IPS DF 4.7 (cell line): Measurements from ENCODE around the gene THSD7A.
"Not testable (repeated sequence)": the region's sequence is repeated elsewhere in the genome, so short reads cannot be mapped to it uniquely, and the experiment has no call there.

Experiments used
- DNase-seq: peaks from one replicate; pipeline ENCODE4 v3.0.0-alpha.2; 2013; ENCODE audit warnings: low spot score; ENCODE audit errors: extremely low read depth

THSD7A gene

GRCh38 chr7:11461946-11462345, 370.1 kb downstream of the THSD7A start:
- no peak for DNase-seq

GRCh38 chr7:11458736-11459483, 373.1 kb downstream of the THSD7A start:
- no peak for DNase-seq

GRCh38 chr7:11457419-11457818, 374.6 kb downstream of the THSD7A start:
- no peak for DNase-seq

GRCh38 chr7:11456574-11456973, 375.4 kb downstream of the THSD7A start:
- no peak for DNase-seq

- no peak for DNase-seq
Observed at GRCh38 chr7:11452476-11452875, 379.5 kb downstream of the THSD7A start.

- DNase-seq = no peak
Observed at GRCh38 chr7:11450281-11450680, 381.7 kb downstream of the THSD7A start.

GRCh38 chr7:11449316-11449715, 382.7 kb downstream of the THSD7A start:
- DNase-seq = no peak

GRCh38 chr7:11448323-11448722, 383.7 kb downstream of the THSD7A start:
- no peak for DNase-seq

- no peak for DNase-seq
Observed at GRCh38 chr7:11447106-11447505, 384.9 kb downstream of the THSD7A start.

GRCh38 chr7:11443934-11444333, 388.1 kb downstream of the THSD7A start:
- not testable (repeated sequence) for DNase-seq

GRCh38 chr7:11437994-11438393, 394.0 kb downstream of the THSD7A start:
- no peak for DNase-seq

GRCh38 chr7:11436773-11437524, 395.0 kb downstream of the THSD7A start:
- DNase-seq = peak; percentile 11

- no peak for DNase-seq
Observed at GRCh38 chr7:11436316-11436715, 395.7 kb downstream of the THSD7A start.

- DNase-seq = no peak
Observed at GRCh38 chr7:11434366-11434765, 397.6 kb downstream of the THSD7A start.

- DNase-seq = no peak
Observed at GRCh38 chr7:11430841-11431240, 401.2 kb downstream of the THSD7A start.

- DNase-seq = no peak
Observed at GRCh38 chr7:11430112-11430511, 401.9 kb downstream of the THSD7A start.

GRCh38 chr7:11428877-11429581, 403.0 kb downstream of the THSD7A start:
- no peak for DNase-seq

GRCh38 chr7:11427686-11428273, 404.2 kb downstream of the THSD7A start:
- peak; percentile 14 for DNase-seq

GRCh38 chr7:11424006-11424405, 408.0 kb downstream of the THSD7A start:
- DNase-seq = no peak

- no peak for DNase-seq
Observed at GRCh38 chr7:11420049-11420448, 411.9 kb downstream of the THSD7A start.

GRCh38 chr7:11416641-11417458, 415.1 kb downstream of the THSD7A start:
- DNase-seq = no peak
